COLO668 (cell line): ENCODE data around the gene RPN2.
A peak's percentile ranks its signal among the peaks of the same experiment; 100 is the strongest.

Experiments
- DNase-seq: peaks from one replicate; lab custom pipeline; 2025; ENCODE audit not compliant: unreplicated experiment; lab: John Stamatoyannopoulos, UW

RPN2 gene

GRCh38 chr20:37261714-37262113 is 82.6 kb downstream of the RPN2 start, which contains the start of gene GHRH:
Gene GHRH (minus strand): TSS chr20:37261814. CDS start chr20:37256889, 4,925 bp downstream.
- DNase-seq, result no peak

GRCh38 chr20:37262505-37262904 is 83.4 kb downstream of the RPN2 start:
- peak; percentile 22 for DNase-seq

DNA sequence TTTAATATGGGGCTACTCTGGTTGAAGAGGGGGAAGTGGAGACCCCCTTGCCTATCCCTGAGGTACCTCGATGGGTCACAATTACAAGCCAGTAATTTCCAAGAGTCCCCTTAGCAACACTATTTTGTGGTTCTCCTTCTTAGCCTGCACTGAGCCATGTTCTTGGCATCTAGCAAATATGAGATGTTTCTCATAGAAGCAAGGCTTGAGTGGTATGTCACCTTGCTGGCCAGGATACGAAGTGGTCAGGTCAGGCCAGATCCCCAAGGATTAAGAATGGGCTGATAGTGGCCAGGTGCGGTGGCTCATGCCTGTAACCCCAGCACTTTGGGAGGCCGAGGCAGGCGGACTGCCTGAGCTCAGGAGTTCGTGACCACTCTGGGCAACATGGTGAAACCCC is 84.6 kb downstream of the RPN2 start:
- DNase-seq, result no peak

DNA sequence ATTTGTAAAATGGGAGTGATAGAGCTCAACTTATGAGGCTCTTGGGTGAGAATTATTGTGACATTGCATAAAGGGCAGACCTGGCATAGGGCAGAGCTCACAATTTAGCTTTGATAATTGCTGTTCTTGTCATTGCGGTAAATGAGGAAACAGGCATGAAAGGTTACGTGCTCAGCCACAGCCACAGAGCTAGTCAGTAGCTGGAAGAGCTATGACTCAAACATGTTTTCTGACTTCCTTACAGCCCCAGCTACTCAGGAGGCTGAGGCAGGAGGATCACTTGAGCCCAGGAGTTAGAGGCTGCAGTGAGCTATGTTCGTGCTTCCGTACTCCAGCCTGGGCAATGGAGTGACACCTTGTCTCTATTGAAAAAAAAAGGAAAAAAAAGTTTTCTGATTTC is 86.0 kb downstream of the RPN2 start:
- DNase-seq, result no peak

GRCh38 chr20:37266940-37267666 is 88.0 kb downstream of the RPN2 start:
- no peak for DNase-seq

DNA sequence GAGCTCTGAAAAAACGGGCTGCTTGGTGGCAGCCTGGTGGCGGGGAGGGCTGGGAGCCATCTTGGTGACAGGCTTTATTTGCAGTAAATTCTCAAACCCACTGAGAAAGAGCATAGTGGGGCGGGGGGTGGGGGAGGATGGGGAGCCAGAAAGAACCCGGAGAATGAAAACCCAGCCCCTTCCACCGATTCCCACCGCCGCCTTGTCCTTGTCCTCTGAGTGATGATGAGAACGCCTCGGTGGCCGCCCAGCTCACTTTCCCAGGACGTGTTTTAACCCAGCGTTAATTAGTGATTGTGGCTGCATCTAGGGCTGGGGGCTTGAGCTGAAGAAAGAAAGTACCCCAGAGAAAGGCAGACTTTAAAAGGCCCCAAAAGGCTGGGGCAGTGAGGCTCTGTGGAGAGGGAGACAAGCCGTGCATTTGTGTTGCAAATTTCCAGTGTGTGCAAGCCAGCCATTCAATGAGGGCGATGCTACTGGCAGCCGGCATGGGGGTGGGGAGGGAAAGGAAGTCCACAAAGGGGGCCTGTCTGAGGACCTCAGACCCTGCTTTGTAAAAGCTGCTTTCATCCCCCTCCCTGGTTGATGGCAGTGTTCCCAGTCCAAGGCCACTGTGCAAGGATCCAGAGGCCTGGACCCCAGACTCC is 88.7 kb downstream of the RPN2 start:
- DNase-seq, result no peak

- DNase-seq, result no peak
Observed at GRCh38 chr20:37270576-37271420, 91.7 kb downstream of the RPN2 start.

GRCh38 chr20:37271421-37271768 is 92.3 kb downstream of the RPN2 start:
- no peak for DNase-seq

DNA sequence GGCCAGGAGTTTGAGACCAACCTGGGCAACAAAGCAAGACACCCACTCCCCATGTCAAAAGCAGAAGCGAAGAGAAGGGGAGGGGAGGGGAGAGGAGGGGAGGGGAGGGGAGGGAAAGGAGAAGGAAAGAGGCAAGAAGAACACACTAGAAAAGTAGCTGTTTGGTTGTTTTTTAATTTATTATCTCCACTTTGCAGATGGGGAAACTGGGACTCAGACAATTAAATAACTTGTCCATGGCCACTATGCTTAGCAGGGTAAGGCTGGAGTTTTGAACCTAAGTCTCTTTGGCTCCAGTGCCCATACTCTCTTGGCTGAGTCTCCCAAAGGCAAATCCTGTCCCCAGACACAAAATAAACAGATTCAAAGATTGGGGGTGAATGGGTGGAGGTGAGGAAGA is 94.9 kb downstream of the RPN2 start:
- no peak for DNase-seq

DNA sequence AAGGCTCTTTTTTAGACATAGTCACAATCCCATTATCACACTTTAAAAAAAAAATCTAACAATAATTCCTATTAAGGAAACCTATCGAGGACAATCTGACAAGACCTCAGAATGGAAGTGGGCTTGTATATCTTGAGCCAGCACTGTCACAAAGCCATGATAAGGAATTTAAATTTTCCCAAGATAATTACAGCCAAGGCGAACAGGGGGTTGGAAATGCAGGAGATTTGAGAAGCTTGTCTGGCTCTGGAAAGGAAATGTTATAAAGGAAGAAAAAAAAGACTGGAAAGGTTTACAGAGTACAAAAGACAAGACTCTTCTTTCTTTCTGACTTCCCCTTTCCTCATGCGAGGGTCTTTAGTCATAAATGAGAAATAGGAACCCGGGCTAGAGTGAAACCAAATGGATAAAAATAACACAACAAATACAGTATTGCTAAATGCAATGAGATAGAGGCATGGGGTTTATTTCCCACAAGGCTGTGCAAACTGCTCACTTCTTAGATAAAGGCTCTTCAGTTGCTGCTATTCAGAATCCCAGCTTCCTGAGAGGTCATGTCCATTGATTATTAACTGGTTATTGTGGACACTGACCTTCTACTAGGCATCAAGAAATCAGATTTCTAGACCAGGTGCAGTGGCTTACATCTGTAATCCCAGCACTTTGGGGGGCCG is 95.9 kb downstream of the RPN2 start:
- DNase-seq, result no peak

GRCh38 chr20:37276494-37277252 is 97.5 kb downstream of the RPN2 start:
- DNase-seq, result peak; percentile 54

GRCh38 chr20:37277253-37277593 is 98.1 kb downstream of the RPN2 start:
- no peak for DNase-seq

DNA sequence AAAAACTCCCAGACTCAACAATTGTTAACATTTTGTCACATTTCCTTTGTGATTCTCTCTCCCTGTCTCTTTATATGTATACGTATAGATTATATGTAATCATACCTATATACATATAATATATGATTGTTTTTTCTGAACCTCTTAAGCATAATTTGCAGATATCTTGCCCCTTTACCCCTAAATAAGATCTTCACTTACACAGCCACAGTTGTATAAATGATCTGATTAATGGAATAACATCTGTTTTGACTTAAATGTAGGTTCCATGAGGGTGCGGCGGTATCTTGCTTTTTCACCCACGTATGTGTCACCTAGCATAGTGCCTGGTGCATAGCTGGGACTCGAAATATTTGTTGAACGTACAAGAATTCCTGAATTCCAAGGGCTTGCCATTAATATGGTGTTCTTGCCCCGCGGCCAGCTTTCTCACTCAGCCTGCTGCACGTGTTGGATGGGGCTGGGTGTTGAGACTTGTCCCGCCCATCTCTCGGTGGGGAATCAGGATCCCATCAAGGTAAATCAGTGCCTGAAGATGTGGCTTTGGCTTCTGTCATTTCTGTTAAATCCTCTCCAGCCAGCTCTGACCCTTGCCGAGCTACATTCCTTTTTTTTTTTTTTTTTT is 99.9 kb downstream of the RPN2 start:
- DNase-seq, result no peak

DNA sequence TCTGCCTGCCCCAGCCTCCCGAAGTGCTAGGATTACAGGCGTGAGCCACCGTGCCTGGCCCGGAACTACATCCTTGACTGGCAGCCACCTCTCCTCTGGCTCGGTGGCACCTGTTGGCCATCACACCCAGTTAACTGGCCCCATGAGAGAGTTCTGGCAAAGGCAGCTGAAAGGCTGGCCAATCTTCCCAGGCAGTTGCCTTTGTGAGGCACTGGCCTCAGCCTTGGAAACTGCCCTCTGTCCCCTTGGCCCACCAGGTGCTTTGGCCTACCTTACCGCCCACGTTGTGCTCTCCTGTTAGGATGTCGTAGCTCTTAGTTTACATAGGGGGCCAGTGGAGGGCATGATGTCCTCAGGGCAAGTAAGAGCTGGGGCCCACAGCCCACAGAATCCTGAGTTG is 100.7 kb downstream of the RPN2 start:
- DNase-seq, result no peak

GRCh38 chr20:37280403-37280802 is 101.3 kb downstream of the RPN2 start:
- DNase-seq, result no peak

GRCh38 chr20:37282556-37282955 is 103.4 kb downstream of the RPN2 start:
- DNase-seq, result no peak

DNA sequence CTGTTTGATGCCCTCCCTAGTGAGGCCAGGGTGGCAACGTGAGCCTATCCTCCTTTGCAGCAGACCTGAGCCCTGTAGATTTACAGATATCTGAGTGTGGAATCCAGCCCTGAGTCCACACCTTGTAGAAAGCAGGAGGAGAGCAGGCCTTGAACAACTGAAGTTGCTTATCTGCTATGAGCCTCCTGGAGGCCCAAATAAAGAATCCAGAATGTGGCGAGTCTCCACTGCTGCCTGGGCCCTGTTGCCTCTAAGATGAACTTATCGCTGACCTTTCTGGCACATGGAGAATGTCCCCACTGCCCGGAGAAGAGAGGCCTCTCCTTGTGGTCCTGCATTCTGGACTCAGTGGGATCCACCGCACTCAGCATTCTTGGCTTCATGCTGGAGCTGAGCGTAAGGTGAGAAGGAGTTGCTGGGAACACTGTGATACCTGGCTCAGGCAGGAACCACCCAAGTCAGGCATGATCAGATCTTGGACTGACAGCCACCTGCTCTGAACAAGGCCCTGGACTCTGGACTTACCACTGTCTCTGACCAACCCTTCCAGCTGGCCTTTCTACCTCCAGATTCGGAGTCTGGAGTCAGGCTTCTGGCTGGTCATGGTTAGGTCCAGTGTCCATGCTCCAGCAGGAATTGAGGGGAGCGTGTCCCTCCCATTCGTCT is 104.5 kb downstream of the RPN2 start:
- DNase-seq, result no peak

DNA sequence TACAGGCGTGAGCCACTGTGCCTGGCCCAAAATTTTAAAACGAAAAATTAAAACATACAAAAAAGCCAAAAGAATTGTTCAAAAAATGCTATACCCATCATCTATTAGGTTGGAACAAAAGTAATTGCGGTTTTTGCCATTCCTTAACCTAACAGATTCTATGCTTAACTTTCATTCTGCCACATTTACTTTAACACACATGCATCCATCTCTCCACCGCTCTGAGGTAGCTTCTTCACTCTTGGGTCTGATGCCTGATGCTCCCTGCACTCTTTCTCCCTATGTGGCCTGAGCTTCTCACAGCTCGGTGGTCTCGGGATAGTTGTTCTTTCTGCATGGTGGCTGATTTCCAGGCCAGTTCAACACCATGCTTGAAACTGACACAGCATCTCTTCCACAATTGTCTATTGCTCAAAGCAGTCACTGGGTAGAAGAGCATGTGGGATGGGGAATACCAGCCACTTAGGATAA is 105.6 kb downstream of the RPN2 start:
- DNase-seq, result no peak

DNA sequence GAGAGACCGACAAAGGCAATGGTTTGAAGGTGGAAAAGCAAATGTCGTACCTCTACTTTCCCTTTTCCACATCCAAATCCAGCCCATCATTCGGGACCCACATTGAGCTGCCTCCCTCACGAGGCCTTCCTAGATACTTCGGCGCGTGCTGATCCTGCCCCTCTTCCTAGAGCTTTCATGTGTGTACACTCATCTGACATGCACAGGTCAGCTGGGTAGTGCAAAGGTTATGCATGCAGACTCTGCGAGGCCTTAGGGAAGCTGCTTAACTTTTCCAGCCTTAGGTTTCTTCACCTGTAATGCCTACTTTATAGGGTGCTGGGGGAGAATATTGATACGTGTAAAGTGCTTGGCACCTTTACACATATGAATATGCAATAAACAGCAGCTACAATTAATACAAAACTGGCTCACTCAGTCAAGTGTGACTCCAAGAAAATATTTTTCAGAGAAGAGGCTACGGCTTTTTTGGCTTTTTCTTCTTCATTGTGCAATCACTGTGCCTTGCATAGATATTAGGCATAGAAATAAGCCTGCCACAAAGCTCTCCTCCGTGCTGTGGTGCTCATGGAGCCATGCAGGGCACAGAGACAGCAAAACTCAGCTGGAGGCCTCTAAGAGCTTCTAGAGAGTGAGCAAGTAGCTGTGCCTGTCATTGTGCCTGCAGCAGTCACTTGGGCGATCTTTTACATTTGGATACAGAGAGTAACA is 106.7 kb downstream of the RPN2 start:
- DNase-seq, result no peak
